IPS DF 6.9 (cell line): ENCODE measurements around the gene METTL16.

Experiments
- DNase-seq: peaks from one replicate; pipeline ENCODE4 v3.0.0-alpha.2; 2013; ENCODE audit warnings: low read depth, low spot score
- H3K27ac ChIP-seq: one replicate; pipeline ENCODE4 v1.5.1; 2013; ENCODE audit warnings: low read length, control low read depth
- H3K27me3 ChIP-seq: 2 replicates; pipeline ENCODE4 v1.6.1; 2013; ENCODE audit warnings: mild to moderate bottlenecking, low read length; ENCODE audit not compliant: control insufficient read depth, insufficient read depth
- H3K36me3 ChIP-seq: 2 replicates; pipeline ENCODE4 v1.6.1; 2013; ENCODE audit warnings: low read length; ENCODE audit not compliant: control insufficient read depth, insufficient read depth
- H3K4me1 ChIP-seq: 2 replicates; pipeline ENCODE4 v1.6.1; 2013; ENCODE audit warnings: low read length; ENCODE audit not compliant: control insufficient read depth, insufficient read depth
- H3K4me3 ChIP-seq: 2 replicates; pipeline ENCODE4 v1.5.1; 2013; ENCODE audit warnings: mild to moderate bottlenecking, low read length
- H3K9me3 ChIP-seq: 2 replicates; pipeline ENCODE4 v1.6.1; 2013; ENCODE audit warnings: low read length, inconsistent platforms; ENCODE audit not compliant: control insufficient read depth, insufficient read depth
- WGBS: extraction: QIAGEN DNeasy Blood & Tissue Kit; methylation state at CpG from one replicate; pipeline ENCODE4 v1.1.7; 2013; ENCODE audit warnings: mixed read lengths, missing lambda C conversion rate; ENCODE audit not compliant: insufficient read length, insufficient coverage; 5-methylcytosine and 5-hydroxymethylcytosine counted together

METTL16 gene

DNA sequence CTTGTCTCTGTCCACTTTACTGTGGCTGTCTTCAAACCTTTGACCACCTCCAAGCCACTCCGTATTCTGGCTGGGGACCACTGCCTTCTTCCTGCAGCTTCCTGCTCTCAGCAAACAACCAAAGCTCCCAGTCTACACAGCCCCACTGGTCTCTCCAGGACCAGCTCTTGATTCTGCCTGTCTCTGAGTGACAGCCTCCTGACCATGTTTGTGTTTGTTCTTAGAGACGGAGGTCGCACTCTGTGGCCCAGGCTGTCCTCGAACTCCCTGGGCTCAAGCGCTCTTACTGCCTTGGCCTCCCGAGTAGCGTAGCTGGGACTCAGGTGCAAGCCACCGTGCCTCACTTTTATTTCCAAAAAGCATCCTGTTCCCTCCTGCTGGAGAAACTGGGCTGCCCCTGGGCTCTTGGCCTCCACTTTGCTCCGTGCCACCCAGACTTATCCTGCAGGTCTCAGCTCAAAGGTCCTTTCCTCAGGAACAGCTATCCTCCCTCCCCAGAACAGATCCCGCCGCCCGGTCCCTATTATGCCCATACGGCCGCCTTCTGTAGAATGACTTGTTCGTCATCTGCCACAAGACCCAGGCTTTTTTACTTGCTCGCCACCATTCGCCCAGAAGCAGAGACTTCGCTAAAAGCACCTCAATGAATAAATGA is 120.0 kb downstream of the METTL16 start:
- no peak for DNase-seq
- H3K4me1 ChIP-seq, result peaks cover 11% of the 10 kb centered on the region
- H3K4me3 ChIP-seq, result no peak overlapping the region; the same call in 1 of the 2 replicates
- peaks cover 5% of the 10 kb centered on the region for H3K36me3 ChIP-seq
- no peaks in the 10 kb centered on the region for H3K27me3 ChIP-seq
- no CpG with 5 or more reads among the region's 18 CpGs for WGBS
- no peak overlapping the region for H3K27ac ChIP-seq
- H3K9me3 ChIP-seq, result no peaks in the 10 kb centered on the region

- no peaks in the 10 kb centered on the region for H3K27me3 ChIP-seq
- H3K36me3 ChIP-seq, result peaks cover 5% of the 10 kb centered on the region
- no peak overlapping the region for H3K4me3 ChIP-seq
- no peaks in the 10 kb centered on the region for H3K9me3 ChIP-seq
- H3K27ac ChIP-seq, result no peak overlapping the region
- WGBS, result no CpG with 5 or more reads among the region's 12 CpGs
- DNase-seq, result no peak
- peaks cover 5% of the 10 kb centered on the region for H3K4me1 ChIP-seq
Observed at GRCh38 chr17:2390199-2390836, 121.4 kb downstream of the METTL16 start.

GRCh38 chr17:2388683-2389055 is 123.0 kb downstream of the METTL16 start:
- Histone ChIP-seq H3K36me3 (peaks cover 5% of the 10 kb centered on the region), H3K9me3 (no peaks in the 10 kb centered on the region), H3K4me3 (no peak overlapping the region), H3K27ac (no peak overlapping the region), H3K4me1 (no peaks in the 10 kb centered on the region), H3K27me3 (no peaks in the 10 kb centered on the region)
- no peak for DNase-seq
- WGBS, result no CpG with 5 or more reads among the region's 15 CpGs

GRCh38 chr17:2388020-2388682 is 123.5 kb downstream of the METTL16 start:
- Histone ChIP-seq H3K27ac (no peak overlapping the region), H3K9me3 (no peaks in the 10 kb centered on the region), H3K27me3 (no peaks in the 10 kb centered on the region), H3K4me3 (no peak overlapping the region), H3K4me1 (no peaks in the 10 kb centered on the region), H3K36me3 (peaks cover 5% of the 10 kb centered on the region)
- no CpG with 5 or more reads among the region's 21 CpGs for WGBS
- no peak for DNase-seq

- peaks cover 5% of the 10 kb centered on the region for H3K36me3 ChIP-seq
Observed at GRCh38 chr17:2387086-2388019, 124.3 kb downstream of the METTL16 start.

GRCh38 chr17:2386400-2387085 is 125.1 kb downstream of the METTL16 start:
- WGBS, result no CpG with 5 or more reads among the region's 22 CpGs
- DNase-seq, result no peak
- Histone ChIP-seq H3K27ac (no peak overlapping the region), H3K9me3 (no peaks in the 10 kb centered on the region), H3K27me3 (no peaks in the 10 kb centered on the region), H3K4me1 (no peaks in the 10 kb centered on the region), H3K4me3 (no peak overlapping the region), H3K36me3 (peaks cover 5% of the 10 kb centered on the region)

More at GRCh38 chr17:2387086-2388019, 124.3 kb downstream of the METTL16 start:
- DNase-seq, result no peak
- no peak overlapping the region for H3K4me3 ChIP-seq
- WGBS, result no CpG with 5 or more reads among the region's 41 CpGs
- H3K27ac ChIP-seq, result no peak overlapping the region
- no peaks in the 10 kb centered on the region for H3K4me1 ChIP-seq
- H3K27me3 ChIP-seq, result no peaks in the 10 kb centered on the region
- H3K9me3 ChIP-seq, result no peaks in the 10 kb centered on the region

DNA sequence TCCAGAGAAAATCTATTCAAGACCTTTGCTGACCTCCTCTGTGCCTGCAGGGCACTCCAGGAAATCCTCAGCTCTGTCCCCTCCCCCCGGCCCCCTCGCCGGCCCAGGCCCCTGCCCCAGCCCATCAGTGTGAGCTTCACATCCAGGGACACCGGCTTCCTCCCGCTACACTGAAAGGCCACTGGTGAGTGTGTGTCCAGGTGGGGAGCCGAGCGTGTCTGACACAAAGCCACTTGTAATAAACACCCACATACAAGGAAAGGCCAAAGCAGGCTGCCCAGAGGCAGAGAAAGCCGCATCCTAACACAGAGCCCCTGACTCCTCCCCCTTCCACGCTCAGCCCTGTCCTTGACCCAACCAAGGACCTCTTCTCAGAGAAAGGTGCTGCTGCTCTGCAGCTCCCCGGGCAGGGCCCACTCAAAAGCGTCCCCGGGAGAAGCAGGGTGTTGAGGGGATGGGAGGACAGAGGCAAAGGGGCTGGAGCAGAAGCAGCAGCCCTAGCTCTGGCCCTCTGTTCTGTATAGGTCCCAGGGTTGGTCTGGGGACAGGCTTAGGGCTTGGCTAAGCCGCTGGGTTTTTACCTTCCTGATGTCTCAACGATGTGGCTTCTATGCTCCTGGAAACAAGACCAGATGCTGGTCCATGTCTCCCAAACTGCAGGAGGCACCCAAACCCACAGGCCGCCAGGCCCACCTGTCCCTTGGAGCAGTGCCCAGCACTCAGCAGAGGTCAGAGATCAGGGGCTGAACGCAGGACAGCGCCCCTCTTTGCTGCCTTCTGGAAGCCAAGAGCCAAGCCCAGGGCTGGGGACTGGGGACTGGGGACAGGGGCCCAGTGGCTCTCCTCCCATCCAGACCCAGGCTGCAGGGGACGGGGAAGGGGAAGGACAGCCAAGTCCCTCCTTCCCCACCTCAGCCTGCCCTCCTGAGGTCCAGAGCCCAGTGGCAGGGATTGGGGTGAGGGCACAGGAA is 126.2 kb downstream of the METTL16 start:
- no CpG with 5 or more reads among the region's 18 CpGs for WGBS
- no peaks in the 10 kb centered on the region for H3K27me3 ChIP-seq
- peaks cover 5% of the 10 kb centered on the region for H3K36me3 ChIP-seq
- H3K9me3 ChIP-seq, result no peaks in the 10 kb centered on the region
- H3K4me3 ChIP-seq, result no peak overlapping the region
- no peak for DNase-seq
- no peaks in the 10 kb centered on the region for H3K4me1 ChIP-seq
- no peak overlapping the region for H3K27ac ChIP-seq

DNA sequence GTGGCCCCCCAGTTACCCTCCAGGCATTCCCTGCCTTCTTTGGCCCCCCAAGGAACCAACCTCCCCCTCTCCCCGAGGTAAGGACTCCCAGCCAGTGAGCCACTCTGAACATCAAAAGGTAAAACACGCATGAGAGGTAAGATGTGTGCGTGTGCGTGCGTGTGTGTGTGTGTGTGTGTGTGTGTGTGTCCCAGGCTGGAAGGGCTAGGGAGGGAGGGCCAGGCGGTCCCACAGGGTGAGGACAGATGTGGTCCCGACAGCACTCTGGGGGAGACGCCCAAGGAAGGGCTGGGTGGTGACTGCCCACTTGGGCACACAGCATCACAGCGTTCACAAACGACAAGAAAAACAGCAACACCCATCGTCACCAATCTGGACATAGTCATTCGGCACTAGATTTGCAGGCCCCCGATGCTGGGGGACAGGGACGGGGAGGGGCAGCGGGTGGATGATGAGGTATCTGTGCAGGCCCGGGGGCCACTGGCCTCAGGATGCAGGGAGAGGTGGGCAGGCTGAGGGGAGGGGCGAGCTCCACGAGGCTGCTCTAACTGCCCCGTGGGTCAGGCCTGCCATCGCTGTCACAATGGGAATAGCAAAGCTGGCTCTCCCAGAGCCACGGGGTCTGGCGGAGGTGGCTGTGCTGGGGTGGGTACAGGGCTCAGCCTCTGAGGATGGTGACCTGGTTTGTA is 127.1 kb downstream of the METTL16 start:
- H3K9me3 ChIP-seq, result no peaks in the 10 kb centered on the region
- H3K36me3 ChIP-seq, result peaks cover 5% of the 10 kb centered on the region

More for the DNA sequence above, 127.1 kb downstream of the METTL16 start:
- no peak for DNase-seq
- H3K4me3 ChIP-seq, result no peak overlapping the region
- no peaks in the 10 kb centered on the region for H3K27me3 ChIP-seq
- no peaks in the 10 kb centered on the region for H3K4me1 ChIP-seq
- no CpG with 5 or more reads among the region's 22 CpGs for WGBS
- H3K27ac ChIP-seq, result no peak overlapping the region
